K562 treated with DMSO at 1 percent for 48 hours (cell line): ENCODE data around the gene NNAT. TPM values are rescaled to one million over a fixed set of nuclear protein-coding genes. Genes with fewer than 3 reads are reported as not detected.

Experiments used
- total RNA-seq: library from RNA; unstranded; fragments of 300-600 nt; gene quantifications from 2 replicates; pipeline ENCODE4 v1.2.3, GENCODE V29; 2022; ENCODE audit warnings: low replicate concordance; ENCODE audit errors: extremely low read depth

NNAT gene
- not detected in 2 replicates for total RNA-seq

GRCh38 chr20:37521061-37521771 is at the start of gene NNAT:
NNAT (plus strand) TSS chr20:37521250; CDS start chr20:37521332, 82 bp downstream.

GRCh38 chr20:37527638-37528445 is 6.8 kb downstream of the NNAT start, which contains the start of gene BLCAP:
BLCAP (minus strand) TSS chr20:37527876; CDS start chr20:37519174, 8,702 bp downstream.

Other genes starting within 250 kb of the NNAT start
- not detected in 2 replicates for gene MANBAL, start 231.6 kb upstream of the NNAT start, total RNA-seq
- not detected in 2 replicates for gene SRC, start 175.1 kb upstream of the NNAT start, total RNA-seq
- gene BLCAP, start 6.6 kb downstream of the NNAT start, total RNA-seq = not detected in 2 replicates
- not detected in 2 replicates for gene CTNNBL1, start 172.8 kb downstream of the NNAT start, total RNA-seq